Measurements from ENCODE around the gene KDM2A.

Gene KDM2A

DNA sequence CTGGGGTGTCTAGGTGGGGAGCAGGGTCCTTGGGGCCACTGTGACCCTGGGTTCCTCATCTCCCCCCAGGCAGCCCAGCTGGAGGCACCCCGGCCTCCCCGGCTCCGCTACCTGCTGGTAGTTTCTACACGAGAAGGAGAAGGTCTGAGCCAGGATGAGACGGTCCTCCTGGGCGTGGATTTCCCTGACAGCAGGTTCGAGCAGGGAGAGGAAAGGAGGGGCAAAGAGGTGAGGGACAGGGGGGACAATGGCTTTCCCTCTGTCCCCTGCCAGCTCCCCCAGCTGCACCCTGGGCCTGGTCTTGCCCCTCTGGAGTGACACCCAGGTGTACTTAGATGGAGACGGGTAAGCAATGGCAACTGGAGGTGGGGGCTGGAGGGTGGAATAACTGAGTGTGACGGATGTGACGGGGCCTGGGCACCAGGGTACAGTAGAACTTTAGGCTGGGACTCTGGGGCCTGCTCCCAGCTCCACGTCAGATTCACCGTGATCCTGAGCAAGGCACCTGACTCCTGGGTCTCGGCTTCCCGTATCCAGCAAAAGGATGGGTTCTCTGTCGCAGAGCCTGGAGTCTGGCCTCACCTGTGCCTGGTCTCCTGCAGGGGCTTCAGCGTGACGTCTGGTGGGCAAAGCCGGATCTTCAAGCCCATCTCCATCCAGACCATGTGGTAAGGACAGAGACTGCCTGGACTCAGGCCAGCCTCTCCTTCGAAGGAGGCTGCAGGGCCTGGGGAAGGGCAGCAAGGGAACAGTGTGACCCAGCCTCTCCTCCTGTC is 187.9 kb downstream of the KDM2A start:
- DNase-seq (ENCODE audit: low read depth): no peak
- TF ChIP-seq, protein P1, sequence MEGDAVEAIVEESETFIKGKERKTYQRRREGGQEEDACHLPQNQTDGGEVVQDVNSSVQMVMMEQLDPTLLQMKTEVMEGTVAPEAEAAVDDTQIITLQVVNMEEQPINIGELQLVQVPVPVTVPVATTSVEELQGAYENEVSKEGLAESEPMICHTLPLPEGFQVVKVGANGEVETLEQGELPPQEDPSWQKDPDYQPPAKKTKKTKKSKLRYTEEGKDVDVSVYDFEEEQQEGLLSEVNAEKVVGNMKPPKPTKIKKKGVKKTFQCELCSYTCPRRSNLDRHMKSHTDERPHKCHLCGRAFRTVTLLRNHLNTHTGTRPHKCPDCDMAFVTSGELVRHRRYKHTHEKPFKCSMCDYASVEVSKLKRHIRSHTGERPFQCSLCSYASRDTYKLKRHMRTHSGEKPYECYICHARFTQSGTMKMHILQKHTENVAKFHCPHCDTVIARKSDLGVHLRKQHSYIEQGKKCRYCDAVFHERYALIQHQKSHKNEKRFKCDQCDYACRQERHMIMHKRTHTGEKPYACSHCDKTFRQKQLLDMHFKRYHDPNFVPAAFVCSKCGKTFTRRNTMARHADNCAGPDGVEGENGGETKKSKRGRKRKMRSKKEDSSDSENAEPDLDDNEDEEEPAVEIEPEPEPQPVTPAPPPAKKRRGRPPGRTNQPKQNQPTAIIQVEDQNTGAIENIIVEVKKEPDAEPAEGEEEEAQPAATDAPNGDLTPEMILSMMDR (IDR thresholded peaks at IDR 0.05; ENCODE audit: control insufficient read depth, insufficient read depth, low read depth, low read length, missing control alignments): no peak
- no peak overlapping the region for H3K4me3 ChIP-seq (ENCODE audit: control insufficient read depth, low read depth, low read length)

DNA sequence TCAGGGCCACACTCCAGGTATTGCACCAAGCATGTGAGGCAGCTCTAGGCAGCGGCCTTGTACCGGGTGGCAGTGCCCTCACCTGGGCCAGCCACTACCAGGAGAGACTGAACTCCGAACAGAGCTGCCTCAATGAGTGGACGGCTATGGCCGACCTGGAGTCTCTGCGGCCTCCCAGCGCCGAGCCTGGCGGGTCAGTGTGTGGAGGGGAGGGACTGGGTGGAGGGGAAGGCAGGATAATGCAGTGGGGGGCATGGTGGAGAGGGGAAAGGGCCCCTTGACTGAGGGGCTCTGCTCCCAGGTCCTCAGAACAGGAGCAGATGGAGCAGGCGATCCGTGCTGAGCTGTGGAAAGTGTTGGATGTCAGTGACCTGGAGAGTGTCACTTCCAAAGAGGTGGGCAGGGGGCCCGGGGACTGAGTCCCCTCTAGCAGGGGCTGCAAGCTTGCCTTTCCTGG is 188.5 kb downstream of the KDM2A start:
- TF ChIP-seq, protein P1 (IDR thresholded peaks at IDR 0.05; ENCODE audit: control insufficient read depth, insufficient read depth, low read depth, low read length, missing control alignments): no peak
- no peak for DNase-seq (ENCODE audit: low read depth)
- H3K4me3 ChIP-seq (ENCODE audit: control insufficient read depth, low read depth, low read length): no peak overlapping the region
